Stimulated activated CD8-positive, alpha-beta memory T cell treated with anti-CD3 and anti-CD28 coated beads, Interleukin-15, amount 100 ng/mL, for 4 hours (primary cell): ENCODE results near the gene DAPK2.

Source experiments
- DNase-seq, 2 donors: peaks; one replicate each; pipeline ENCODE4 v3.0.0-alpha.2; 2020; ENCODE audit warnings: low read depth in 2 of 2

Gene DAPK2

DNA sequence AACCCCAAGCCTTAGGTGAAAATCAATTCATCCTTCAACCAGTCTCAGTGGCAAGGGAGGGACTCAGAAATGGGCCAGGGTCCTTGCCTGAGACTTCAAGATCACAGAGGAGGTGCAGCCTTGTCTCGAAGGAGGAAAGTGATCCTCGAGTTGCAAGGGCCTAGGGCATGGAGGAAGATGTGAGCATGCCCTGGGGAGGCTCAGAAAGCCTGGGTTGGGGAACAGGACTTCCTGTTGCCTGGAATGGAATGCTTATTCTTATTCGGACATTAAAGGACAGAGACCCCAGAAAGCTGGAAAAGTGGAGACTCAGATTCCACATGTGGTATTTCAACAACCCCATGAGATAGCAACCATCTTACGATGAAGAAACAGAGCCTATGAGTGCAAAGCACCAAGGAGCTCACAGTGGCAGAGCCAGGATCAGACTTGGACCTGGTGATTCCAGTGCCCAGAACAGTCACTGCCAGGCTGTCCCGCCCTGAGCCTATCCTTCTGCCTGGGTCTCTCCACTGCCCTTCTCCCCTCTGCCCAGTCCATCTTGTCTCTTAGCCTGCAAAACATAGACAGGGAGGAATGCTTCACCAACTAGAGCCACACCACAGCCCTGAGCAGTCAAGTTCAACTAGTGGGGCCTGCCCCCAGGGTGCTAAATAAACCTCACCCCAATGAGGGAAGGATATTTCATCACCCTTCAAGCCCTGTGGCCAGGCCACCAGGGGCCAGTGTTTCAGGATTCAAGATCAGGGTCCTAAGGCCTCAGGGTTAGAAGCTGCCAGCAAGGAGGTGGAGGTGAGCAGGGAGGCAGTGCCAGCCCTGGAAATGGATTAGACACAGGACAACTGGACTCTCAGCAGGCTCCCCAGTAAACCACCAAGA is 21.9 kb downstream of the DAPK2 start:
- no peak for DNase-seq

DNA sequence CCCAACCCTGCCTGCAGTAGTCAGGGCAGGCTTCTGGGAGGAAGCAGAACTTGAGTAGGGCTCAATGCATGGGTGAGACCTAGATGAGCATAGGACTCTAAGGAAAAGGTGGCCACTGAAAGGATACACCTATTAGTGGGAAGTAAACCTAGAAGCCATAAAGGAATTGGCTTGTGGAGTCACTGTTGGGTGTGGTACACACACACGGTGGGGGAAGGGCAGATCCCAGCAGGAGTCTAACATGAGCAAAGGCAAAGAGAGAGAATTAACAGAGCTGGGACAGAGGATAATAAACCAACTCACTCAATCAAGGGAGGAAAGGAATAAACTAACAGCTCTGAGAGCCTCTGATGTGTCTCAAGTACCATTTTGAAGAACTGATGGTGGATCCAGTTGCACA is 23.1 kb downstream of the DAPK2 start:
- no peak for DNase-seq

GRCh38 chr15:64022571-64022970 is 23.7 kb downstream of the DAPK2 start:
- no peak for DNase-seq

GRCh38 chr15:64019764-64020163 is 26.5 kb downstream of the DAPK2 start:
- no peak for DNase-seq

- no peak for DNase-seq
These were observed 28.6 kb downstream of the DAPK2 start for GRCh38 chr15:64017591-64018163.

- no peak for DNase-seq
These were observed 29.1 kb downstream of the DAPK2 start for GRCh38 chr15:64017082-64017588.

GRCh38 chr15:64016257-64016656 is 30.0 kb downstream of the DAPK2 start:
- no peak for DNase-seq

GRCh38 chr15:64014995-64015394 is 31.3 kb downstream of the DAPK2 start:
- no peak for DNase-seq

DNA sequence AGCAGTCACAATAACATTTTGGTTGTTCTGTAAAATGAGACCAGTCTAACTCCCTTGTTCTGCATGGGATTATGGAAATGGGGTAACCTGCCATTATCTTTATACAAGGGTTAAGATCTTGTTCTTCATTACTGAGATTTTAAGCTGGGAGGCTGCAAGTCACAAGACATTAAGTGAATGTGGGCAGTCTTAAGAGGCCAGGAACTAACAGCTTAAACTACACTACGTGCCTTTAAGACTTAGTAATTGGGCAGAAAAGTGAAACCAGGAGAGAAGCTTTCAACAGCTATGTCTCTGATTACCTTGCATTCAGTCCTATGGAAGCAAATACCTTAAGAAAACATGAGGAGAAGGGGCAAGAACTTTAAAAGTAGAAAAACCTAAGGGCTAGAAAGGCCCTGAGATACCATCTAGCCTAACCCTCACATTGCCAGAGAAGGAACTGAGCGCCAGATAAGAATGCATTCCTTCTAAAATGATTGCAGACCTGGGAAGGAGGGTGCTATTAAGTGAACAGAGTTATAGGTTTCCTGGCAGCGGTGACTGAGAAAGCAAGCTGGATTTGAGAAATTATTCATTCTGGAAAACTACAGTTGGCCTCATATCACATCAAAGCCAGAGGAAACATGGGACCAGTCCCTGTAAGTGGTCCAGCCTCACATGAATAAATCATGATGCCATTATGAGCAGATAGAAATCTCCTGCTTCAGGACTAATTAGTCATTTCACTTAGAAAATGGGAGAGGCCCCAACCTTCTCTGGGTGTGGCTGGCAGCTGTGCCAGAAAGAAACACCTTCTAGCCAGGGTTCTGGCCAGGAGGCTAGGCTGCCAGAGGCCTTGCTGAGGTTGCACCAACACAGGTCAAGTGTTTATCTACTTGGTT is 32.9 kb downstream of the DAPK2 start:
- DNase-seq, result no peak

DNA sequence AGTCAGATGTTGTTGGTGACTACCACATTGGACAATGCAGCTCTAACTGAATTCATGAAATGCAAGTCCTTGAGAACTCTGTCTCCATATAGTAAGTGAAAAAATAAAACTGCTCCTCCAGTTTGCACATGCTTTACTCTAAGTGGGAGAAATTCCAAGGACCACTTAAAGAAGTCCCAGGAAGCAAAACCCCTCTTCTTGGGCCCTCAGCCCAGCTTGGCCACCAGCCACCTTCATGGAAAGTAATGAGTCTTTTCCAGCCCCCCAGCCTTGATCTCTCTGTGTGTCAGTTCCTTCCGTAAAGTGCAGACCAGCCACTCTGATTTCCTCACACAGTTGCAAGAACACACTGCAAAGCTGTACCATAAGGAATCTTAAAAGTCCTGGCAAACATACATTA is 34.5 kb downstream of the DAPK2 start:
- no peak for DNase-seq

- DNase-seq, result peak; percentile 71 to 81
These were observed 35.6 kb downstream of the DAPK2 start for GRCh38 chr15:64010719-64011118.

GRCh38 chr15:64009798-64010261 is 36.5 kb downstream of the DAPK2 start:
- DNase-seq, result peak in 1 of 2 donors; percentile 20

- no peak for DNase-seq
These were observed 37.0 kb downstream of the DAPK2 start for GRCh38 chr15:64009241-64009640.

DNA sequence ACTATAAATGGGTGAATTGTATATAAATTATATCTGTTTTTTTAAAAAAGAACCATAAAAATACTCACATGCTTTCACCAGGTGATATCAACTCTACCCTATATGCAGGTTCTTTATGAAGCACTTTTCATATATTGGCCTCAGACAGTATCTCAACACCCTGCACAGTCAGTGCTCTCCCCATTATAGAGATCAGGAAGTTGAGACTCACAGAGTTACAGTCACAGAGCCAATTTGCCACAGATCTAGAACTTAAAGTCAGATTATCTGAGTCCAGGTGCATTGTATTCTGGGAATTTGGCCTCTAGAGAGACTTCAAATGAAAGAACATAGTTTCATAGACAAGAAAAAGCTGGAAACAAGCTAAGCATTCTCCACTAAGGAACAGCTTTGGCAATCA is 38.1 kb downstream of the DAPK2 start:
- DNase-seq, result no peak

DNA sequence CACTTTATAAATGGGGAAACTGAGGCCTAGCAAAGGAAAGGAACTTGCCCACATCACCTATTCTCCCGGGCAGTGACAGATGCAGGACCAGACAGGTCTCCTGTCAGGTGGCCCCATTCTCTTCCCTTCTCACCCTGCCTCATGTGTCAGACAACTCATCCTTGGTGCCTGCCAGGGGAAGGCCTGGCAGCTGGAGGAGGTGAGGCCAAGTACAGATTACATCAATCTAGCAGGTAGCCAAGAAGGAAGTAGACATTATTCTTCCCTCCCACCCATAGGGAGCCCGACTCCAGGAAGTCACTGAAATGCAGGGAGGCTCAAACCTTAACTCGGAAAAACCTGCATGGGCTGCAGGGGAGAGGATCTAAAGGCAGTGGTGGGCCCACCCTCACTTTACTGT is 39.6 kb downstream of the DAPK2 start:
- DNase-seq, result no peak

GRCh38 chr15:64004587-64004986 is 41.7 kb downstream of the DAPK2 start:
- no peak for DNase-seq

GRCh38 chr15:64004056-64004455 is 42.2 kb downstream of the DAPK2 start:
- DNase-seq, result no peak

DNA sequence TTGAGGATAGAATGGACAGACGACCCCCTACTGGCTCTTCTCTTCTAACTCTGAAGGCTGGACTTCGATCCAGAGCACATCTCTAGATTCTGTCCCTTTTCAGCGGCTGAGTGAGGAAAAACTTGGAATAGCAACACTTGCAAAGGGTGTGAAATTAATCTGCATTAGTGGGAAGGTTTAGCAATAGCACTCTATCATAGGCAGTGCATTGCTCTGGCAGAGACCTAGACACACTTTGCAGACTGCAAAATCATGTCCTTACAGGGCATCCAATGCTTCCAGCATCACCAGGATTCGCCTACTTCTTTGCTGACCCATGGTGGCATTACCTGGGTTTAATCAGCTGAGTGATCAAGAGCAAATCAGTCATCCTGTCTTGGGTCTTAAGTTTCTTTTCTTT is 43.1 kb downstream of the DAPK2 start:
- DNase-seq, result no peak

GRCh38 chr15:64001148-64001547 is 45.1 kb downstream of the DAPK2 start:
- DNase-seq, result no peak

- no peak for DNase-seq
These were observed 45.9 kb downstream of the DAPK2 start for GRCh38 chr15:64000183-64000951.

DNA sequence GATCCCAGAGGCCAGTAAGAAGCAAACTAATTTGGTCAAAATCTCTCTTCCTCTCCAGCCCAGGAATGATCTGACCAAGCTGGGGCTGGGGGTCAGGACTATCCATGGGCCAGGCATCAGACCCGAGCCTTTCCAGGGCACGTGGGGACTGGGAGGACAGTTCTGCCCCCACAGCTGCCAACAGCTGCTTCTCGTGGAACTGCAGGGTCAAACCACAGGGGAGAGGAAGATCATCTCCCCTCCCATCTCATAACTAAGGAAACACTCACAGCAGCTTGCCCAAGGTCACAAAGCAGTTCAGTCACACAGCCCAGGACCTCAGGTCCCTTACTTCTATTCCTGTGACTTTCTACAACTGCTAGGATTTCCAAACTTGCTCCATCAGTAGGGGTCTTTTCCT is 47.1 kb downstream of the DAPK2 start:
- no peak for DNase-seq
